ENCODE data around the gene SPARC. TPM values are rescaled to one million over a fixed set of nuclear protein-coding genes. Genes with fewer than 3 reads are reported as not detected.

SPARC gene
- polyA plus RNA-seq, 1 of the 3 experiments (the other 2 are of a cell fraction), result 1,115 TPM

- Histone ChIP-seq H3K9ac (no peak overlapping the region), H3K9me2 (no peaks in the 10 kb centered on the region), H3K4me3 (ENCODE audit: low read depth in 2 of 2, low read length in 1 of 2) (no peak overlapping the region), H3K27ac (ENCODE audit: low read depth in 2 of 2, low read length in 1 of 2) (no peak overlapping the region), H3K4me2 (no peak overlapping the region), H3K4me1 (ENCODE audit: control insufficient read depth in 1 of 2, insufficient read depth in 2 of 2, low read depth in 1 of 2, low read length in 1 of 2) (no peaks in the 10 kb centered on the region), H3K27me3 (ENCODE audit: insufficient read depth) (0 out of 2 replicates have a peak, but pooled peaks cover 8% of the 10 kb centered on the region), H3F3A (replicated peaks; ENCODE audit: insufficient read depth) (no peaks in the 10 kb centered on the region), H3K36me3 (replicated peaks in 1 of 2; ENCODE audit: control insufficient read depth in 1 of 2, insufficient read depth in 2 of 2, low read length in 1 of 2) (no peaks in the 10 kb centered on the region), H4K20me1 (ENCODE audit: insufficient read depth) (no peaks in the 10 kb centered on the region), H3K9me3 (no peaks in the 10 kb centered on the region), H3K79me2 (ENCODE audit: insufficient read depth) (no peaks in the 10 kb centered on the region), H2AFZ (ENCODE audit: low read depth) (no peak overlapping the region)
- TF ChIP-seq TEAD4 (IDR thresholded peaks at IDR 0.05; ENCODE audit: borderline replicate concordance, insufficient read depth) (no peak), FOSL2 (IDR thresholded peaks at IDR 0.05; ENCODE audit: borderline replicate concordance, low read depth) (no peak), FOXM1 (IDR thresholded peaks at IDR 0.05; ENCODE audit: low read depth) (no peak), TCF12 (IDR thresholded peaks at IDR 0.05) (no peak), NFIC (IDR thresholded peaks at IDR 0.05; ENCODE audit: borderline replicate concordance) (no peak)
- no peak for DNase-seq
- CTCF ChIA-PET, result no interaction called here
- POLR2A ChIA-PET, result no interaction called here
- 59% methylated on average over 6 of the region's 6 CpGs for WGBS (ENCODE audit: low lambda C conversion rate)
Measured at GRCh38 chr5:151617383-151617840, 69.3 kb downstream of the SPARC start.

GRCh38 chr5:151615431-151615830 lies 71.3 kb downstream of the SPARC start:
- Histone ChIP-seq H3K27ac (ENCODE audit: low read depth in 2 of 2, low read length in 1 of 2) (no peak overlapping the region), H3K9me2 (no peaks in the 10 kb centered on the region), H2AFZ (ENCODE audit: low read depth) (no peak overlapping the region), H4K20me1 (ENCODE audit: insufficient read depth) (no peaks in the 10 kb centered on the region), H3K4me3 (ENCODE audit: low read depth in 2 of 2, low read length in 1 of 2) (no peak overlapping the region), H3K4me2 (no peak overlapping the region), H3K4me1 (ENCODE audit: control insufficient read depth in 1 of 2, insufficient read depth in 2 of 2, low read depth in 1 of 2, low read length in 1 of 2) (no peaks in the 10 kb centered on the region), H3K79me2 (ENCODE audit: insufficient read depth) (no peaks in the 10 kb centered on the region), H3K36me3 (replicated peaks in 1 of 2; ENCODE audit: control insufficient read depth in 1 of 2, insufficient read depth in 2 of 2, low read length in 1 of 2) (no peaks in the 10 kb centered on the region), H3K9me3 (no peaks in the 10 kb centered on the region), H3K27me3 (ENCODE audit: insufficient read depth) (0 out of 2 replicates have a peak, but pooled peaks cover under 1% of the 10 kb centered on the region), H3F3A (replicated peaks; ENCODE audit: insufficient read depth) (no peaks in the 10 kb centered on the region), H3K9ac (no peak overlapping the region)
- TF ChIP-seq PBX3 (IDR thresholded peaks at IDR 0.05) (no peak), CHD2 (IDR thresholded peaks at IDR 0.05; ENCODE audit: low read length, partially characterized antibody) (no peak), ELF1 (IDR thresholded peaks at IDR 0.05) (no peak), NRF1 (IDR thresholded peaks at IDR 0.05; ENCODE audit: low read depth, low read length) (no peak), CTCF (IDR thresholded peaks at IDR 0.05) (no peak)
- ChIA-PET POLR2A (no interaction called here), CTCF (interaction anchor here (2.4 kb wide), 1 partner anchor 36 kb away, joined by 8 read pairs; no protein-coding TSS in a partner anchor)
- no peak for DNase-seq
- WGBS (ENCODE audit: low lambda C conversion rate), result 50% methylated on average over 4 of the region's 4 CpGs

GRCh38 chr5:151614565-151614964 lies 72.2 kb downstream of the SPARC start:
- Histone ChIP-seq H3K9ac (no peak overlapping the region), H3K79me2 (ENCODE audit: insufficient read depth) (no peaks in the 10 kb centered on the region), H3K9me2 (no peaks in the 10 kb centered on the region), H3K4me3 (ENCODE audit: low read depth in 2 of 2, low read length in 1 of 2) (no peak overlapping the region), H3K9me3 (no peaks in the 10 kb centered on the region), H2AFZ (ENCODE audit: low read depth) (no peak overlapping the region), H4K20me1 (ENCODE audit: insufficient read depth) (no peaks in the 10 kb centered on the region), H3K27me3 (ENCODE audit: insufficient read depth) (no peaks in the 10 kb centered on the region), H3F3A (replicated peaks; ENCODE audit: insufficient read depth) (no peaks in the 10 kb centered on the region), H3K36me3 (replicated peaks in 1 of 2; ENCODE audit: control insufficient read depth in 1 of 2, insufficient read depth in 2 of 2, low read length in 1 of 2) (no peaks in the 10 kb centered on the region), H3K27ac (ENCODE audit: low read depth in 2 of 2, low read length in 1 of 2) (no peak overlapping the region), H3K4me1 (ENCODE audit: control insufficient read depth in 1 of 2, insufficient read depth in 2 of 2, low read depth in 1 of 2, low read length in 1 of 2) (no peaks in the 10 kb centered on the region), H3K4me2 (no peak overlapping the region)
- no peak for DNase-seq
- CTCF ChIA-PET, result interaction anchor here (1.1 to 2.4 kb wide), 2 partner anchors 28 to 37 kb away, joined by 3 to 8 read pairs; no protein-coding TSS in a partner anchor
- POLR2A ChIA-PET, result no interaction called here
- 39% methylated on average over 7 of the region's 7 CpGs for WGBS (ENCODE audit: low lambda C conversion rate)
- TF ChIP-seq EZH2phosphoT487 (IDR thresholded peaks at IDR 0.05; ENCODE audit: borderline replicate concordance, low read depth) (no peak), RFX5 (IDR thresholded peaks at IDR 0.05; ENCODE audit: low read length) (no peak), PBX3 (IDR thresholded peaks at IDR 0.05) (no peak), NRF1 (IDR thresholded peaks at IDR 0.05; ENCODE audit: low read depth, low read length) (no peak), SMC3 (IDR thresholded peaks at IDR 0.05; ENCODE audit: low read depth, low read length) (no peak), TEAD4 (IDR thresholded peaks at IDR 0.05; ENCODE audit: borderline replicate concordance, insufficient read depth) (no peak), CTCF (IDR thresholded peaks at IDR 0.05) (no peak), JUND (IDR thresholded peaks at IDR 0.05) (no peak)
